Type B pancreatic cell (in vitro differentiated cells): ENCODE results near the gene ZSWIM6. TPM values are rescaled to one million over a fixed set of nuclear protein-coding genes. Genes with fewer than 3 reads are reported as not detected.

Experiments
- DNase-seq: peaks from one replicate; pipeline ENCODE4 v3.0.0; 2021; ENCODE audit warnings: mixed read lengths; ENCODE audit not compliant: unreplicated experiment; ENCODE audit errors: extremely low spot score
- H3K27ac Mint-ChIP-seq: 2 replicates; pipeline ENCODE4 v1.8.0; 2021; ENCODE audit warnings: mild to moderate bottlenecking, mixed read lengths
- H3K27me3 Mint-ChIP-seq: 2 replicates; pipeline ENCODE4 v1.8.0; 2021; ENCODE audit warnings: mixed read lengths
- H3K36me3 Mint-ChIP-seq: 2 replicates; pipeline ENCODE4 v1.8.0; 2021; ENCODE audit warnings: mixed read lengths
- H3K4me1 Mint-ChIP-seq: one replicate; pipeline ENCODE4 v1.8.0; 2021; ENCODE audit warnings: mixed read lengths; ENCODE audit not compliant: unreplicated experiment
- H3K4me3 Mint-ChIP-seq: 2 replicates; pipeline ENCODE4 v1.8.0; 2021; ENCODE audit warnings: mild to moderate bottlenecking, mixed read lengths
- H3K9me3 Mint-ChIP-seq: 2 replicates; pipeline ENCODE4 v1.8.0; 2021; ENCODE audit warnings: mixed read lengths
- CTCF ChIP-seq: fragments of 200-600 bp; sonication (generic); conservative IDR thresholded peaks from 2 replicates; pipeline ENCODE4 v1.5.0; 2021; ENCODE audit warnings: antibody characterized with exemption, mild to moderate bottlenecking
- total RNA-seq: library from RNA; stranded (reverse); gene quantifications from 2 replicates; pipeline ENCODE4 v1.2.1, GENCODE V29; 2021; ENCODE audit warnings: low replicate concordance

The ZSWIM6 gene
- total RNA-seq, 1 donor from 2014 or later: 24.6 TPM

DNA sequence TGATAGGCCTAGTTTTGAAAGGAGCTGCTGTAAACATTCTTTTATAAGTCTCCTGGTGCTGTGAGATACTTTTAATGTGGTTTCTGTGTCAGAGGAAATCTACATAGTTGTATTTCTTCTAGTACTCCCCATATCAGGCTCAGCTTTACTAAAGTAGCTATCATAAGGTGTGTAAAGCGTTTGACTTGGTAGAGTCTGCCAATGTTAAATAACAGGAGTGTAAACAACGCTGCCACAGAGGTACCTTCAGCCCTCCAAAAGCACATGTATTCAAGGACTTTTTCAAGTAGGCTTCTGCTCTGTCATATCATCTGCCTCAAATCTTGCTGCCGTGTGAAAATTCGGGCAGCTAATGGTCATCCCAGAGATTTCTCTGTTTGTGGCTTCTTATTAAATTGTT is 142.7 kb downstream of the ZSWIM6 start:
- peaks cover 14% of the 10 kb centered on the region for H3K4me1 Mint-ChIP-seq
- peaks cover 6% of the 10 kb centered on the region for H3K9me3 Mint-ChIP-seq
- peaks cover 38% of the 10 kb centered on the region for H3K36me3 Mint-ChIP-seq
- TF ChIP-seq CTCF: no peak
- no peaks in the 10 kb centered on the region for H3K27me3 Mint-ChIP-seq
- no peak for DNase-seq
- no peak overlapping the region for H3K27ac Mint-ChIP-seq
- no peak overlapping the region for H3K4me3 Mint-ChIP-seq

DNA sequence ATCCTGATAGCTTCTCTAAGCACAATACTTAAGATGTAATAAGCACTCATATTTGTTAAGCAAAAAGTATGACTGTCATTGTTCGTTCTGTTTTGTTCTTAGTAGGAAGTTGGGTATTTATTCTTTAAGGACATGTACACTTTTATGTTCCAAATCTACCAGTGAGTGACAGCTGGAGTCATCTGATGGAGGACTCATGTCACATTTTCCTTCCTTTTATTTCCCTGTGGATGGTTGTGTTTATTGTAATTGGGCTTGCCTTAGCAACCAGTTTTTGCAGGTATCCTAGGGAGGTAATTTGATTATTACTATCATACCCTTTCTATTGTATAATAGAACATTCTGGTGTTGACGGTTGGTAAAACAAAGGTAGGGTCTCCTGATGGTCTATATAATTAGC is 145.7 kb downstream of the ZSWIM6 start:
- no peak overlapping the region for H3K4me3 Mint-ChIP-seq
- DNase-seq: no peak
- H3K36me3 Mint-ChIP-seq: peaks cover 30% of the 10 kb centered on the region
- no peak overlapping the region for H3K27ac Mint-ChIP-seq
- H3K4me1 Mint-ChIP-seq: peaks cover 11% of the 10 kb centered on the region
- no peak for TF ChIP-seq CTCF
- no peaks in the 10 kb centered on the region for H3K27me3 Mint-ChIP-seq
- no peaks in the 10 kb centered on the region for H3K9me3 Mint-ChIP-seq

DNA sequence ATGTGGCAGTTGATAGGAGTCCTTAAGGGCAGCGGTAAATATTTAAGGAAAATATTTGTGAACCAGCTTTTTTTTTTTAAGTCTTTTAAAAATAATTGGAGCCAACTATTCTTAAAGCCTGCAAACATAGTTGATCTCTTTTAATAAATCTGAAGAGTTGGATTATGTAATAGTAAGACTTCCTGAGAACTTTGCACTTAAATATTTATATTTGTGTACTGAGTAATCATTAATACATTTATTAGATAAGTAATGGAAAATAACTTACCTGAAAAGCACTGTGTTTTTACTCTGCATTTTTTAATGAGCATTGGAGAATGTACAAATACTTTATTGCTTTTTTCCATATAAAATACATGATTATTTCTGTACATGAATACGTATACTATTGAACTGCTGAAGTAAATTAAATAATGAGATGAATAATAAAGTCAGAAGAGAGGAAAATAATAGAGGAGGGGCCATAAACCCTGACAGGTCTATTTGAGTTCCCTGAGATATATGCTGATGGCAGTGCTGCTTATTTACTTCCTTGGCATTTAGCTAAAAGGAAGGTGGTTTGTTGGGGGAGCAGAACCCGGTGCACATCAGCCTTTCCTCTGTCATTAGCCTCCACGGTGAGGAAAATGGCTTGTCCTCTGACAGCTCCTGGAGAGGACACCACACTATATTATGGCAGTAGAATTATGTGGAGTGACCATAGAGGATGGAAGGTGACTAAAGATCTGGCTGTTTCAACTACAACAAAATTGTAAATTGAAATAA is 148.0 kb downstream of the ZSWIM6 start:
- H3K36me3 Mint-ChIP-seq: peaks cover 36% of the 10 kb centered on the region
- TF ChIP-seq CTCF: no peak
- no peak overlapping the region for H3K27ac Mint-ChIP-seq
- H3K9me3 Mint-ChIP-seq: peaks cover under 1% of the 10 kb centered on the region
- H3K4me3 Mint-ChIP-seq: no peak overlapping the region
- no peak for DNase-seq
- peaks cover 8% of the 10 kb centered on the region for H3K4me1 Mint-ChIP-seq
- no peaks in the 10 kb centered on the region for H3K27me3 Mint-ChIP-seq

GRCh38 chr5:61482980-61483379 is 150.9 kb downstream of the ZSWIM6 start:
- peaks cover 42% of the 10 kb centered on the region for H3K36me3 Mint-ChIP-seq
- DNase-seq: no peak
- H3K4me3 Mint-ChIP-seq: no peak overlapping the region
- H3K4me1 Mint-ChIP-seq: peaks cover 5% of the 10 kb centered on the region
- H3K9me3 Mint-ChIP-seq: peaks cover 11% of the 10 kb centered on the region
- H3K27me3 Mint-ChIP-seq: no peaks in the 10 kb centered on the region
- TF ChIP-seq CTCF: no peak
- no peak overlapping the region for H3K27ac Mint-ChIP-seq

DNA sequence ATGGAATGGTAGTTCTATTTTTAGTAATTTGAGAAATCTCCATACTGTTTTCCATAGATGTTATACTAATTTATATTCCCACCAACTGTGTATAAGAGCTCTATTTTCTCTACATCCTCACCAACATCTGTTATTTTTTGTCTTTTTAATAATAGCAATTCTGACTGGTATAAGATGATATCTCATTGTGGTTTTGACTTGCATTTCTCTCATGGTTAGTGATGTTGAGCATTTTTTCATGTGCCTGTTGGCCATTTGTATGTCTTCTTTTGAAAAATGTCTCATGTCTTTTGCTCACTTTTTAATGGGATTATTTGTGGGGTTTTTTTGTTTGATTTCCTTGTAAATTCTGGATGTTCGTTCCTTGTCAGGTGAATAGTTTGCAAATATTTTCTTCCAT is 154.4 kb downstream of the ZSWIM6 start:
- Mint-ChIP-seq H3K27me3 (no peaks in the 10 kb centered on the region), H3K4me1 (no peaks in the 10 kb centered on the region), H3K36me3 (peaks cover 48% of the 10 kb centered on the region), H3K4me3 (no peak overlapping the region), H3K9me3 (peaks cover 11% of the 10 kb centered on the region), H3K27ac (no peak overlapping the region)
- no peak for TF ChIP-seq CTCF
- no peak for DNase-seq
